Nucleus accumbens (tissue), 56 donors: ENCODE measurements around the gene GCGR.
"Not testable (repeated sequence)": the region's sequence is repeated elsewhere in the genome, so short reads cannot be mapped to it uniquely, and the experiment has no call there.

ENCODE experiments used
- DNase-seq, 56 donors: peaks; one replicate each; lab custom pipeline; 2025; lab: John Stamatoyannopoulos, UW

Gene GCGR

GRCh38 chr17:81831957-81832607 lies 28.1 kb downstream of the GCGR start:
- DNase-seq = peak in 7 of 56 donors; percentile 2 to 46 (median 6)

GRCh38 chr17:81832608-81833159 lies 28.7 kb downstream of the GCGR start:
- peak in 6 of 56 donors; percentile 4 to 46 (median 30) for DNase-seq

- peak in 54 of 56 donors; percentile 46 to 94 (median 83) for DNase-seq
Observed at GRCh38 chr17:81833160-81833920, 29.4 kb downstream of the GCGR start, which contains the start of gene MCRIP1. Gene MCRIP1 (minus strand): TSS chr17:81833291. CDS start chr17:81824506, 8,785 bp downstream.

GRCh38 chr17:81833921-81834830 lies 30.2 kb downstream of the GCGR start:
- DNase-seq = peak in 1 of 56 donors; percentile 6

- no peak for DNase-seq
Observed at GRCh38 chr17:81834831-81835267, 30.9 kb downstream of the GCGR start, which contains the start of gene PPP1R27. Gene PPP1R27 (minus strand): TSS chr17:81835050. CDS start chr17:81834953, 97 bp downstream.

GRCh38 chr17:81837641-81838040 lies 33.7 kb downstream of the GCGR start:
- DNase-seq = no peak

- DNase-seq = no peak
Observed at GRCh38 chr17:81838753-81839255, 34.9 kb downstream of the GCGR start.

- DNase-seq = no peak
Observed at GRCh38 chr17:81839301-81839700, 35.4 kb downstream of the GCGR start.

- DNase-seq = not testable (repeated sequence)
Observed at GRCh38 chr17:81840059-81840458, 36.1 kb downstream of the GCGR start.

- DNase-seq = no peak
Observed at GRCh38 chr17:81840826-81841778, 37.2 kb downstream of the GCGR start.

GRCh38 chr17:81841866-81842265 lies 37.9 kb downstream of the GCGR start:
- no peak for DNase-seq

GRCh38 chr17:81842378-81842724 lies 38.4 kb downstream of the GCGR start:
- DNase-seq = no peak

GRCh38 chr17:81842725-81843504 lies 39.0 kb downstream of the GCGR start:
- no peak for DNase-seq

- no peak for DNase-seq
Observed at GRCh38 chr17:81843713-81844326, 39.9 kb downstream of the GCGR start.

- no peak for DNase-seq
Observed at GRCh38 chr17:81844327-81844851, 40.4 kb downstream of the GCGR start.

- DNase-seq = no peak
Observed at GRCh38 chr17:81844887-81845286, 40.9 kb downstream of the GCGR start.

GRCh38 chr17:81845361-81845760 lies 41.4 kb downstream of the GCGR start:
- no peak for DNase-seq
